HL-60/S4 treated with retinoic acid at 250 ng/mL for 4 days and 3 days (cell line): ENCODE measurements around the gene GMPPB.

Source experiments
- in situ Hi-C: fragments of 300-500 bp; cut with MboI; formaldehyde crosslinking; loops from 2 replicates; pipeline ENCODE4 v1.7.0; 2022; ENCODE audit warnings: low sequenced_read_pairs

GMPPB gene

GRCh38 chr3:49673121-49673714, 50.5 kb downstream of the GMPPB start:
- in situ Hi-C loops, result no loop called here

GRCh38 chr3:49671291-49672288, 52.2 kb downstream of the GMPPB start:
- in situ Hi-C loops, result no loop called here

GRCh38 chr3:49670940-49671290, 52.8 kb downstream of the GMPPB start:
- in situ Hi-C loops, result no loop called here
